Measurements from ENCODE around the gene LRCH1. TPM values are rescaled to one million over a fixed set of nuclear protein-coding genes. Genes with fewer than 3 reads are reported as not detected.

The LRCH1 gene
- total and polyA plus RNA-seq, 2 of the 4 experiments (the other 2 are of a cell fraction): 7.0 to 8.8 TPM

- Histone ChIP-seq H3K9me1 (ENCODE audit: insufficient read depth, low read length) (peaks cover 7% of the 10 kb centered on the region), H4K91ac (ENCODE audit: insufficient read depth, low read depth, low read length) (no peak overlapping the region), H3K4ac (ENCODE audit: low read depth, low read length) (no peak overlapping the region), H3K56ac (ENCODE audit: extremely low read depth, insufficient read depth, low read length) (no peak overlapping the region), H2AFZ (replicated peaks; ENCODE audit: low read length, poor library complexity) (no peak overlapping the region), H3K27ac (ENCODE audit: insufficient read depth, low read length) (no peak overlapping the region), H2BK120ac (ENCODE audit: low read depth, low read length) (no peak overlapping the region), H4K20me1 (ENCODE audit: insufficient read depth, low read length) (peaks cover 19% of the 10 kb centered on the region; the same call in 1 of the 2 replicates), H4K8ac (ENCODE audit: low read depth in 2 of 2, low read length in 2 of 2) (no peak overlapping the region), H4K5ac (ENCODE audit: low read depth, low read length) (no peak overlapping the region), H2BK5ac (ENCODE audit: low read depth, low read length, poor library complexity, severe bottlenecking) (no peak overlapping the region), H3K18ac (ENCODE audit: low read depth, low read length) (no peak overlapping the region), H2BK15ac (ENCODE audit: low read depth, low read length) (no peak overlapping the region), H2AK5ac (ENCODE audit: low read depth, low read length) (no peak overlapping the region), H3K4me2 (ENCODE audit: low read depth, low read length) (no peak overlapping the region; the same call in 1 of the 2 replicates), H3K14ac (replicated peaks; ENCODE audit: low read depth, low read length) (no peak overlapping the region), H3K23ac (ENCODE audit: low read depth, low read length) (no peak overlapping the region), H3K9me3 (ENCODE audit: control insufficient read depth, insufficient read depth, low read length) (no peaks in the 10 kb centered on the region), H3K36me3 (ENCODE audit: control insufficient read depth, insufficient read depth, low read length) (no peaks in the 10 kb centered on the region), H3K27me3 (ENCODE audit: control insufficient read depth, insufficient read depth, low read length) (no peaks in the 10 kb centered on the region), H3K4me1 (ENCODE audit: control insufficient read depth, insufficient read depth, low read length) (peaks cover 4% of the 10 kb centered on the region), H2AK9ac (replicated peaks; ENCODE audit: low read depth, low read length, poor library complexity) (no peak overlapping the region), H3K79me1 (ENCODE audit: low read depth in 1 of 2, low read length in 2 of 2) (peaks cover 14 to 53% of the 10 kb centered on the region in 2 experiments), H3K9ac (ENCODE audit: low read depth, low read length) (no peak overlapping the region), H2BK20ac (ENCODE audit: low read depth, low read length) (no peak overlapping the region), H3K4me3 (ENCODE audit: insufficient read depth, low read depth, low read length) (no peak overlapping the region)
- TF ChIP-seq POLR2A (IDR thresholded peaks at IDR 0.05; ENCODE audit: low read depth, low read length): no peak
- no peak for TF ChIP-seq RCOR1 (IDR thresholded peaks at IDR 0.05; ENCODE audit: insufficient replicate concordance, low read length)
- TF ChIP-seq, protein P1, sequence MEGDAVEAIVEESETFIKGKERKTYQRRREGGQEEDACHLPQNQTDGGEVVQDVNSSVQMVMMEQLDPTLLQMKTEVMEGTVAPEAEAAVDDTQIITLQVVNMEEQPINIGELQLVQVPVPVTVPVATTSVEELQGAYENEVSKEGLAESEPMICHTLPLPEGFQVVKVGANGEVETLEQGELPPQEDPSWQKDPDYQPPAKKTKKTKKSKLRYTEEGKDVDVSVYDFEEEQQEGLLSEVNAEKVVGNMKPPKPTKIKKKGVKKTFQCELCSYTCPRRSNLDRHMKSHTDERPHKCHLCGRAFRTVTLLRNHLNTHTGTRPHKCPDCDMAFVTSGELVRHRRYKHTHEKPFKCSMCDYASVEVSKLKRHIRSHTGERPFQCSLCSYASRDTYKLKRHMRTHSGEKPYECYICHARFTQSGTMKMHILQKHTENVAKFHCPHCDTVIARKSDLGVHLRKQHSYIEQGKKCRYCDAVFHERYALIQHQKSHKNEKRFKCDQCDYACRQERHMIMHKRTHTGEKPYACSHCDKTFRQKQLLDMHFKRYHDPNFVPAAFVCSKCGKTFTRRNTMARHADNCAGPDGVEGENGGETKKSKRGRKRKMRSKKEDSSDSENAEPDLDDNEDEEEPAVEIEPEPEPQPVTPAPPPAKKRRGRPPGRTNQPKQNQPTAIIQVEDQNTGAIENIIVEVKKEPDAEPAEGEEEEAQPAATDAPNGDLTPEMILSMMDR (conservative IDR thresholded peaks at IDR 0.05; ENCODE audit: low read depth, low read length): no peak
- TF ChIP-seq SMC3 (IDR thresholded peaks at IDR 0.05; ENCODE audit: low read depth, low read length): no peak
- TF ChIP-seq RAD21 (IDR thresholded peaks at IDR 0.05; ENCODE audit: low read length): no peak
- TF ChIP-seq FOS (IDR thresholded peaks at IDR 0.05; ENCODE audit: low read depth, low read length): no peak
- TF ChIP-seq MAZ (IDR thresholded peaks at IDR 0.05; ENCODE audit: borderline replicate concordance, low read depth, low read length): no peak
- no peak for TF ChIP-seq ELK1 (IDR thresholded peaks at IDR 0.05; ENCODE audit: borderline replicate concordance, low read depth, low read length)
- no peak for TF ChIP-seq MXI1 (IDR thresholded peaks at IDR 0.05; ENCODE audit: borderline replicate concordance, low read depth, low read length)
- TF ChIP-seq RFX5 (IDR thresholded peaks at IDR 0.05; ENCODE audit: low read depth, low read length): no peak
- TF ChIP-seq, protein P2, sequence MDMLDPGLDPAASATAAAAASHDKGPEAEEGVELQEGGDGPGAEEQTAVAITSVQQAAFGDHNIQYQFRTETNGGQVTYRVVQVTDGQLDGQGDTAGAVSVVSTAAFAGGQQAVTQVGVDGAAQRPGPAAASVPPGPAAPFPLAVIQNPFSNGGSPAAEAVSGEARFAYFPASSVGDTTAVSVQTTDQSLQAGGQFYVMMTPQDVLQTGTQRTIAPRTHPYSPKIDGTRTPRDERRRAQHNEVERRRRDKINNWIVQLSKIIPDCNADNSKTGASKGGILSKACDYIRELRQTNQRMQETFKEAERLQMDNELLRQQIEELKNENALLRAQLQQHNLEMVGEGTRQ (IDR thresholded peaks at IDR 0.05; ENCODE audit: low read depth, low read length): no peak
- BruUV-seq (replicated peaks): no TSS peak
- intact Hi-C loops (cut with micrococcal nuclease) (loop anchor here (5.0 kb wide), 1 partner anchor 36 kb away; no protein-coding TSS in a partner anchor), in situ Hi-C loops (cut with MboI; ENCODE audit: low sequenced_read_pairs) (loop anchor here (10.0 kb wide), 1 partner anchor 129 kb away; no protein-coding TSS in a partner anchor), dilution Hi-C loops (cut with HindIII; ENCODE audit: low sequenced_read_pairs, unreplicated experiment) (no loop called here)
- POLR2A ChIA-PET (ENCODE audit: unreplicated experiment): no interaction called here
- CTCF ChIA-PET: interaction anchor here (1.1 kb wide), 1 partner anchor 164 kb away, joined by 4 read pairs; no protein-coding TSS in a partner anchor
- ATAC-seq (ENCODE audit: low read depth): no peak
- 100% methylated on average over 1 of the region's 4 CpGs; no CpG with 5 or more reads in 1 of the 2 experiments for WGBS, 2 experiments (ENCODE audit: extremely low coverage in 2 of 2, insufficient read length in 1 of 2)
- DNase-seq: no peak
Measured at GRCh38 chr13:46555722-46556417, 2.9 kb downstream of the LRCH1 start.
